ENCODE results near the gene STRIP2. TPM values are rescaled to one million over a fixed set of nuclear protein-coding genes. Genes with fewer than 3 reads are reported as not detected.
"Not testable (repeated sequence)": the region's sequence is repeated elsewhere in the genome, so short reads cannot be mapped to it uniquely, and the experiment has no call there.

Gene STRIP2
- polyA plus RNA-seq, 1 donor (not counting 4 experiments of a cell fraction or from before 2014, with no cell fraction given), result 12.5 TPM

DNA sequence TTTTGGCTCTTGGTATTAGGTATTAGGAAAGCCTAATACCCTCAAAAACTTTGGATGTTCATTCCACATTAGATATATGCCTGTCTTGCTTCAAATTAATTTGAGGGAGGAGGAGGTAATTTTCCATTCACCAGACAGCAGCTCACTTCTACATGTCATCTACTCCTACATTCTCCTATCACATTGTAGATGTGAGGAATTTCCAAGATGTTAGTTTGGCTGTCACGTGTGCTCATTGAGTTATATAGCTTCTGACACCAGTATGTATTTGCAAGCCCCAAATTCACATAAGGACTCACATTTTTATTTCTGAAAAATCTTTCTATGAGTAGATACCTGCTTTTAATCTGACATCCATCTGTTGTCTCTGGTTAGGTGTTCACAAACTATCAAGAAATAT lies 45.6 kb downstream of the STRIP2 start:
- no peak overlapping the region for H3K4me2 ChIP-seq (ENCODE audit: control insufficient read depth, extremely low read depth, insufficient read depth, low read depth, low read length)
- no peak overlapping the region for H2AFZ ChIP-seq (ENCODE audit: control insufficient read depth, low read length)
- dilution Hi-C loops (cut with MboI; ENCODE audit: extremely low pct_ligation_motif_present, low sequenced_read_pairs), result no loop called here
- no peak overlapping the region for H3K4me3 ChIP-seq (ENCODE audit: control insufficient read depth in 2 of 3, extremely low read depth in 1 of 3, insufficient read depth in 2 of 3, low read depth in 1 of 3, low read length in 3 of 3)
- H3K9me1 ChIP-seq (ENCODE audit: control insufficient read depth, extremely low read depth, insufficient read depth, low read length), result no peaks in the 10 kb centered on the region
- FAIRE-seq (no peak), DNase-seq (ENCODE audit: low read depth, low spot score) (no peak)
- H3K9me3 ChIP-seq (ENCODE audit: control insufficient read depth, low read depth, low read length), result no peaks in the 10 kb centered on the region
- H3K4me1 ChIP-seq (ENCODE audit: control insufficient read depth, extremely low read depth, insufficient read depth, low read length), result no peaks in the 10 kb centered on the region
- H3K9ac ChIP-seq (ENCODE audit: control insufficient read depth, extremely low read depth, insufficient read depth, low read length), result no peak overlapping the region
- H3K79me2 ChIP-seq (ENCODE audit: control insufficient read depth, insufficient read depth, low read length), result no peaks in the 10 kb centered on the region
- no peaks in the 10 kb centered on the region for H4K20me1 ChIP-seq (ENCODE audit: control insufficient read depth, extremely low read depth, insufficient read depth, low read length)
- TF ChIP-seq CTCF (optimal IDR thresholded peaks at IDR 0.05 in 1 of 3, IDR thresholded peaks at IDR 0.05 in 1 of 3, conservative IDR thresholded peaks at IDR 0.05 in 1 of 3; ENCODE audit: extremely low read depth in 1 of 3, insufficient read depth in 2 of 3, low read length in 3 of 3), result no peak
- TF ChIP-seq EZH2 (IDR thresholded peaks at IDR 0.05; ENCODE audit: low read length), result no peak
- no peaks in the 10 kb centered on the region for H3K27me3 ChIP-seq (ENCODE audit: control insufficient read depth, extremely low read depth, insufficient read depth, low read length)
- peaks cover 3% of the 10 kb centered on the region in 2 experiments for H3K36me3 ChIP-seq (ENCODE audit: control insufficient read depth in 2 of 2, extremely low read depth in 1 of 2, insufficient read depth in 2 of 2, low read length in 2 of 2)
- H3K27ac ChIP-seq (ENCODE audit: control insufficient read depth, insufficient read depth, low read length), result no peak overlapping the region

GRCh38 chr7:129480674-129481363 lies 46.6 kb downstream of the STRIP2 start:
- H4K20me1 ChIP-seq (ENCODE audit: control insufficient read depth, extremely low read depth, insufficient read depth, low read length), result no peaks in the 10 kb centered on the region
- FAIRE-seq (no peak), DNase-seq (ENCODE audit: low read depth, low spot score) (no peak)
- H3K27ac ChIP-seq (ENCODE audit: control insufficient read depth, insufficient read depth, low read length), result no peak overlapping the region
- no peak overlapping the region for H2AFZ ChIP-seq (ENCODE audit: control insufficient read depth, low read length)
- dilution Hi-C loops (cut with MboI; ENCODE audit: extremely low pct_ligation_motif_present, low sequenced_read_pairs), result no loop called here
- no peaks in the 10 kb centered on the region for H3K79me2 ChIP-seq (ENCODE audit: control insufficient read depth, insufficient read depth, low read length)
- H3K9ac ChIP-seq (ENCODE audit: control insufficient read depth, extremely low read depth, insufficient read depth, low read length), result no peak overlapping the region
- H3K9me1 ChIP-seq (ENCODE audit: control insufficient read depth, extremely low read depth, insufficient read depth, low read length), result no peaks in the 10 kb centered on the region
- H3K4me3 ChIP-seq (ENCODE audit: control insufficient read depth in 2 of 3, extremely low read depth in 1 of 3, insufficient read depth in 2 of 3, low read depth in 1 of 3, low read length in 3 of 3), result no peak overlapping the region
- H3K27me3 ChIP-seq (ENCODE audit: control insufficient read depth, extremely low read depth, insufficient read depth, low read length), result no peaks in the 10 kb centered on the region
- H3K36me3 ChIP-seq (ENCODE audit: control insufficient read depth in 2 of 2, extremely low read depth in 1 of 2, insufficient read depth in 2 of 2, low read length in 2 of 2), result peaks cover 3 to 9% of the 10 kb centered on the region in 2 experiments
- H3K4me2 ChIP-seq (ENCODE audit: control insufficient read depth, extremely low read depth, insufficient read depth, low read depth, low read length), result no peak overlapping the region
- H3K9me3 ChIP-seq (ENCODE audit: control insufficient read depth, low read depth, low read length), result no peaks in the 10 kb centered on the region
- no peaks in the 10 kb centered on the region for H3K4me1 ChIP-seq (ENCODE audit: control insufficient read depth, extremely low read depth, insufficient read depth, low read length)
- no peak for TF ChIP-seq EZH2 (IDR thresholded peaks at IDR 0.05; ENCODE audit: low read length)
- TF ChIP-seq CTCF (optimal IDR thresholded peaks at IDR 0.05 in 1 of 3, IDR thresholded peaks at IDR 0.05 in 1 of 3, conservative IDR thresholded peaks at IDR 0.05 in 1 of 3; ENCODE audit: extremely low read depth in 1 of 3, insufficient read depth in 2 of 3, low read length in 3 of 3), result no peak

GRCh38 chr7:129481376-129481775 lies 47.1 kb downstream of the STRIP2 start:
- H2AFZ ChIP-seq (ENCODE audit: control insufficient read depth, low read length); H3K4me3 ChIP-seq (ENCODE audit: control insufficient read depth in 2 of 3, extremely low read depth in 1 of 3, insufficient read depth in 2 of 3, low read depth in 1 of 3, low read length in 3 of 3); H3K27me3 ChIP-seq (ENCODE audit: control insufficient read depth, extremely low read depth, insufficient read depth, low read length); FAIRE-seq; dilution Hi-C loops (cut with MboI; ENCODE audit: extremely low pct_ligation_motif_present, low sequenced_read_pairs); DNase-seq (ENCODE audit: low read depth, low spot score); H3K79me2 ChIP-seq (ENCODE audit: control insufficient read depth, insufficient read depth, low read length); H3K9me3 ChIP-seq (ENCODE audit: control insufficient read depth, low read depth, low read length); H3K9ac ChIP-seq (ENCODE audit: control insufficient read depth, extremely low read depth, insufficient read depth, low read length); H4K20me1 ChIP-seq (ENCODE audit: control insufficient read depth, extremely low read depth, insufficient read depth, low read length); H3K9me1 ChIP-seq (ENCODE audit: control insufficient read depth, extremely low read depth, insufficient read depth, low read length); H3K27ac ChIP-seq (ENCODE audit: control insufficient read depth, insufficient read depth, low read length); H3K4me2 ChIP-seq (ENCODE audit: control insufficient read depth, extremely low read depth, insufficient read depth, low read depth, low read length); H3K4me1 ChIP-seq (ENCODE audit: control insufficient read depth, extremely low read depth, insufficient read depth, low read length): not testable (repeated sequence)
- H3K36me3 ChIP-seq (ENCODE audit: control insufficient read depth in 2 of 2, extremely low read depth in 1 of 2, insufficient read depth in 2 of 2, low read length in 2 of 2), result peaks cover 3 to 11% of the 10 kb centered on the region in 2 experiments
